MM.1S (cell line): ENCODE data around the gene PSME3.
A peak's percentile ranks its signal among the peaks of the same experiment; 100 is the strongest.

Experiments
- DNase-seq: peaks from one replicate; pipeline ENCODE4 v3.0.0-alpha.2; 2015
- H2AFZ ChIP-seq: fragments of 300-600 bp; sonication (generic); 2 replicates; pipeline ENCODE4 v1.6.0; 2016; ENCODE audit warnings: antibody characterized with exemption, low read length
- H3F3A ChIP-seq: fragments of 300-600 bp; sonication (generic); 2 replicates; pipeline ENCODE4 v1.6.1; 2016; ENCODE audit warnings: mild to moderate bottlenecking, antibody characterized with exemption, low read length, moderate library complexity, mixed read lengths; ENCODE audit not compliant: insufficient read depth
- H3K27ac ChIP-seq: fragments of 300-600 bp; sonication (generic); 2 replicates; pipeline ENCODE4 v1.5.1; 2016; ENCODE audit warnings: mild to moderate bottlenecking, low read length
- H3K27me3 ChIP-seq: fragments of 300-600 bp; sonication (generic); replicated peaks from 2 replicates; pipeline ENCODE4 v1.6.0; 2016; ENCODE audit warnings: low read length; ENCODE audit not compliant: insufficient read depth
- H3K36me3 ChIP-seq: fragments of 300-600 bp; sonication (generic); replicated peaks from 2 replicates; pipeline ENCODE4 v1.6.1; 2016; ENCODE audit warnings: mild to moderate bottlenecking, low read length, mixed read lengths; ENCODE audit not compliant: insufficient read depth
- H3K4me1 ChIP-seq: fragments of 300-600 bp; sonication (generic); 2 replicates; pipeline ENCODE4 v1.6.1; 2016; ENCODE audit warnings: low read length, mixed read lengths
- H3K4me2 ChIP-seq: fragments of 300-600 bp; sonication (generic); 2 replicates; pipeline ENCODE4 v1.6.0; 2016; ENCODE audit warnings: low read depth, low read length
- H3K4me3 ChIP-seq: fragments of 300-600 bp; sonication (generic); 2 replicates; pipeline ENCODE4 v1.5.1; 2016; ENCODE audit warnings: low read length, mixed read lengths
- H3K79me2 ChIP-seq: fragments of 300-600 bp; sonication (generic); 2 replicates; pipeline ENCODE4 v1.6.1; 2016; ENCODE audit warnings: mixed run types, low read length, mixed read lengths
- H3K9ac ChIP-seq: fragments of 300-600 bp; sonication (generic); 2 replicates; pipeline ENCODE4 v1.6.1; 2016; ENCODE audit warnings: low read length, mixed read lengths
- H3K9me2 ChIP-seq: fragments of 300-600 bp; sonication (generic); replicated peaks from 2 replicates; pipeline ENCODE4 v1.6.1; 2016; ENCODE audit warnings: mild to moderate bottlenecking, low read length, mixed read lengths; ENCODE audit not compliant: insufficient read depth
- H3K9me3 ChIP-seq: fragments of 300-600 bp; sonication (generic); replicated peaks from 2 replicates; pipeline ENCODE4 v1.6.1; 2016; ENCODE audit warnings: mild to moderate bottlenecking, low read length, mixed read lengths; ENCODE audit not compliant: insufficient read depth
- H4K20me1 ChIP-seq: fragments of 300-600 bp; sonication (generic); 2 replicates; pipeline ENCODE4 v1.6.1; 2016; ENCODE audit warnings: mild to moderate bottlenecking, low read length, moderate library complexity, mixed read lengths; ENCODE audit not compliant: insufficient read depth
- CTCF ChIP-seq: fragments of 300-600 bp; sonication (generic); IDR thresholded peaks from 2 replicates; pipeline ENCODE4 v1.5.1; 2016; ENCODE audit warnings: antibody characterized with exemption, low read length, mixed read lengths
- EZH2 ChIP-seq: fragments of 300-600 bp; sonication (generic); optimal IDR thresholded peaks from 2 replicates; pipeline ENCODE3; 2017; ENCODE audit warnings: low read depth, mild to moderate bottlenecking, antibody characterized with exemption, low read length, mixed read lengths
- EZH2phosphoT487 ChIP-seq: fragments of 300-600 bp; sonication (generic); IDR thresholded peaks from 2 replicates; pipeline ENCODE4 v1.6.1; 2018; ENCODE audit warnings: antibody characterized with exemption, low read length

PSME3 gene

DNA sequence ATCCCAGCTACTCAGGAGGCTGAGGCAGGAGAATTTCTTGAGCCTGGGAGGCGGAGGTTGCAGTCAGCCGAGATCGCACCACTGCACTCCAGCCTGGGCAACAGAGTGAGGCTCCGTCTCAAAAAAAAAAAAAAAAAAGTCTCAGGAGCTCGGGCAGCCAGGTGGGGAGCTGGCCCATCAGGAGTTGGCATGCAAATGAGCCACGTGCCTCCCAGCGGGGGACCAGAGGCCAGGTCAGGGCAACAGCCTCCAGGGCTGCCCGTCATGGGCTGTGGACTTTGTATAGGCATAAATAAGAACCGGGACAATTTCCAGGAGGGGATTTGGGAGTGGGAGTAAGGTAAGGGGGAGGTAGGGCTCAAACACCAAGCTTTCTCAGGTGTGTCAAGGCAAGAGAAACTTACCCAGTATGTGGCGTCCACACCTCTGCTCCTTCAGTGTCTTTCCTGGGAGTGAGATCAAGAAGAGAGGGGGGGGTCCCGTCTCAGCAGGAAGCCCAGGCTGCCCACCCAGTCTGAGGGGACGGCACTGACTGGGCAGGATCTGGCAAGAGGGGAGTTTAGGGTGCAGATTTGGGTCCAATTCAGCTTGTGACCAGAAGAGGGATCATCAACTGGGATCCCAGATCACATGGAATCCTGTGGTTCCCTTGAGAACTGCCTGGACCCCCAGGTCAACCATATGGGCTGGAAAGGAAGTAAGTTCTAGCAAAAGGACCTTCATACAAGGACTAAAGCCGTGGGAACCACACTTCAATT, 45.1 kb downstream of the PSME3 start:
- Histone ChIP-seq H3K36me3 (no peaks in the 10 kb centered on the region), H3K4me2 (peak overlapping the region; percentile 31; the same call in 1 of the 2 replicates)

DNA sequence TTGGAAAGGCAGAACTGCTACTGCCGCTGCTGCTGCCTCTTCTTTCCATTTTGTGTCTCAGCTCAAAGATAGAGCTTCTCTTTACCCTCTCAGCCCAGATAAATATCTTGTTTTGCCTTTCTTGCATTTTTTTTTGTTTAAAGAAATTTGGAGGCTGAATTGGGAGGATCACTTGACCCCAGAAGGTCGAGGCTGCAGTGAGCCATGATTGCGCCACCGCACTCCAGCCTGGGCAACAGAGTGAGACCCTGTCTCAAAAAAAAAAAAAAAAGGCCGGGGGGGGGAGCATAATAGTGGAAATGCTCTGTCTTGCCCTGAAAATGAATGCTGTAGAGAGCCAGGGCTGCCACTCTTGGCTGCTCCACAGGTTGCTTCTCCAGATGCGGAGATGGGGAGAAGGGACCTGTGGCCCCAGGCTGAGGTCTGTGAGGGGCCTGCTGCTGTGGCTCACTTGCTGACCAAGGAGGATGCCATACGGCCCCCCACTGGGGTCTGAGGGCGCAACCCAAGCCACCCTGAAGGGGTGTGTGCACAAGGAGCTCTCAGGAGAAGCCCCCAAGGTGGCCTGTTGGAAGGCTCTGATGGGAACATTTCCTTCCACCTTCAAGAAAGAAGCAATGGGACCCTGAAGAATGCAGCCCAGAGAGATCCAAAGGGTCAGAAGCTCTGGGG, 45.9 kb downstream of the PSME3 start:
- Histone ChIP-seq H3K9ac (no peak overlapping the region), H3K9me2 (no peaks in the 10 kb centered on the region), H3K4me3 (no peak overlapping the region), H4K20me1 (no peaks in the 10 kb centered on the region), H3K9me3 (no peaks in the 10 kb centered on the region), H3F3A (no peaks in the 10 kb centered on the region), H3K4me2 (no peak overlapping the region), H2AFZ (no peak overlapping the region), H3K4me1 (peaks cover 9% of the 10 kb centered on the region; the same call in 1 of the 2 replicates), H3K79me2 (no peaks in the 10 kb centered on the region), H3K27me3 (no peaks in the 10 kb centered on the region), H3K27ac (no peak overlapping the region), H3K36me3 (no peaks in the 10 kb centered on the region)
- TF ChIP-seq CTCF = no peak
- no peak for TF ChIP-seq EZH2
- TF ChIP-seq EZH2phosphoT487 = no peak
- DNase-seq = no peak

More for the DNA sequence above, 45.1 kb downstream of the PSME3 start:
- Histone ChIP-seq H3K4me3 (no peak overlapping the region), H3K9me3 (no peaks in the 10 kb centered on the region), H3K79me2 (no peaks in the 10 kb centered on the region), H3K27ac (no peak overlapping the region), H2AFZ (peak overlapping the region; percentile 18; the same call in 1 of the 2 replicates), H4K20me1 (no peaks in the 10 kb centered on the region), H3K27me3 (no peaks in the 10 kb centered on the region), H3K4me1 (peaks cover 9% of the 10 kb centered on the region; the same call in 1 of the 2 replicates), H3K9me2 (no peaks in the 10 kb centered on the region), H3F3A (no peaks in the 10 kb centered on the region), H3K9ac (no peak overlapping the region)
- DNase-seq = peak; percentile 62
- TF ChIP-seq EZH2 = no peak
- no peak for TF ChIP-seq CTCF
- TF ChIP-seq EZH2phosphoT487 = no peak

DNA sequence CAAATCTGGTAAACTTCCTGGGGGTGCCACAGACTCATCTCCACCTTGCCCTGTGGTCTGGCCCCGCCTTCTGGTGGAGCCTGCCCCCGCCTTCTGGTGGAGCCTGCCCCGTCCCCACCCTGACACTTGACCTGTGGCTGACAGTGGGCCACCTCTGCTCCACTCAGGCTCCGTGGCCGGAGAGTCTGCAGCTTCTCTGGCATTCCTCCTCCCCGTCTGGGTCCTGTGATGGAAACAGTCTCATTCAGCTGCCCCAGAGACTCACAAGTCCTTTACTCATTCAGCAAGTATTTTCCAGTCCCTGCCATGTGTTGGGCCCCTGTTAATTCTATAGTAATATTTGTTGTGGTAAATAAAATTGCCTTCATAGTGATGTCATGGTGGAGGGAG, 46.4 kb downstream of the PSME3 start:
- no peak for DNase-seq
- no peaks in the 10 kb centered on the region for H3K36me3 ChIP-seq
- H2AFZ ChIP-seq = no peak overlapping the region
- H3K9ac ChIP-seq = no peak overlapping the region
- no peak overlapping the region for H3K4me3 ChIP-seq
- H3K9me3 ChIP-seq = no peaks in the 10 kb centered on the region
- H3K79me2 ChIP-seq = no peaks in the 10 kb centered on the region
- no peak overlapping the region for H3K27ac ChIP-seq
- no peaks in the 10 kb centered on the region for H3F3A ChIP-seq
- TF ChIP-seq CTCF (no peak), EZH2 (no peak), EZH2phosphoT487 (no peak)
- H4K20me1 ChIP-seq = no peaks in the 10 kb centered on the region
- H3K27me3 ChIP-seq = no peaks in the 10 kb centered on the region
- H3K4me1 ChIP-seq = peaks cover 9% of the 10 kb centered on the region; the same call in 1 of the 2 replicates
- no peaks in the 10 kb centered on the region for H3K9me2 ChIP-seq
- H3K4me2 ChIP-seq = no peak overlapping the region
